NCI-H2029 (cell line): Measurements from ENCODE around the gene ACSF3.
"Not testable (repeated sequence)": the region's sequence is repeated elsewhere in the genome, so short reads cannot be mapped to it uniquely, and the experiment has no call there.

Source experiments
- DNase-seq: peaks from one replicate; lab custom pipeline; 2025; lab: John Stamatoyannopoulos, UW

ACSF3 gene

DNA sequence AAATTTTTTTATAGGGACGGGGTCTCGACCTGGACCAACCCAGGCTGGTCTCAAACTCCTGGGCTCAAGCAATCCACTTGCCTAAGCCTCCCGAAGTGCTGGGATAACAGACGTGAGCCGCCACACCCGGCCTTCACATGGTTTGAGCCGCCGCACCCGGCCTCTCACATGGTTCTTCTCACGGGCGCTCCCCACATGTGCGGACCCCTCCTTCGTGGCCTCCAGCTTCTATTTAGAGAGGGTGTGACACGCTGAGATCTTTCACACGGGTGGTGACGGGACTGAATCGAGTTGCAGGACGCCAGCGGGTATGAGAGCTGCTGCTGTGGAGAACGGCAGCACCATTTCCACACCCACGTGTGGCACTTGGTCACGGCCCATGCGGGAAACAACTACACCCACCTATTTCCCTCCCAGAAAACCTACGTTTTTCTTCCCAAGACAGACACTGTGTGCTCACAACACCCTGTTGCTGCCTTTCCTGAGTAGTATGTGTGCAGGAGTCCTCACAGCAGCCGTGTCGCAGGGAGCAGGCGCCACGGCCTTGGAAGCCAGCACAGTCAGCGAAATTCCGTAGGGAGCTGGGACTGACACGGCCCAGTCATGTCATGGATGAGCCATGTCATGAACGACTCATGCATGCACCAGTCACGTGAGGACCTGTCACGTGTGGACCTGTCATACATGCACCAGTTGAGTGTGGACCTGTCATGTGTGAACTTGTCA lies 20.1 kb upstream of the ACSF3 start:
- DNase-seq = no peak

DNA sequence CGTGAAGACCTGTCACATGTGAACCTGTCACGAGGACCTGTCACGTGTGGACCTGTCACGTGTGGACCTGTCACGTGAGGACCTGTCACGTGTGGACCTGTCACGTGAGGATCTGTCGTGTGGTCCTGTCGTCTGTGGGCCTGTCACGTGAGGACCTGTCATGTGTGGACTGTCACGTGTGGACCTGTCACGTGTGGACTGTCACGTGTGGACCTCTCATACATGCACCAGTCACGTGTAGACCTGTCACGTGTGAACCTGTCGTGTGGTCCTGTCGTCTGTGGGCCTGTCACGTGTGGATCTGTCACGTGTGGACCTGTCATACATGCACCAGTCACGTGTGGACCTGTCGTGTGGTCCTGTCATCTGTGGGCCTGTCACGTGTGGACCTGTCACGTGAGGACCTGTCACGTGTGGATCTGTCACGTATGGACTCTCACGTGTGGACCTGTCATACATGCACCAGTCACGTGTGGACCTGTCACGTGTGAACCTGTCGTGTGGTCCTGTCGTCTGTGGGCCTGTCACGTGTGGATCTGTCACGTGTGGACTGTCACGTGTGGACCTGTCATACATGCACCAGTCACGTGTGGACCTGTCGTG lies 19.5 kb upstream of the ACSF3 start:
- DNase-seq = not testable (repeated sequence)

DNA sequence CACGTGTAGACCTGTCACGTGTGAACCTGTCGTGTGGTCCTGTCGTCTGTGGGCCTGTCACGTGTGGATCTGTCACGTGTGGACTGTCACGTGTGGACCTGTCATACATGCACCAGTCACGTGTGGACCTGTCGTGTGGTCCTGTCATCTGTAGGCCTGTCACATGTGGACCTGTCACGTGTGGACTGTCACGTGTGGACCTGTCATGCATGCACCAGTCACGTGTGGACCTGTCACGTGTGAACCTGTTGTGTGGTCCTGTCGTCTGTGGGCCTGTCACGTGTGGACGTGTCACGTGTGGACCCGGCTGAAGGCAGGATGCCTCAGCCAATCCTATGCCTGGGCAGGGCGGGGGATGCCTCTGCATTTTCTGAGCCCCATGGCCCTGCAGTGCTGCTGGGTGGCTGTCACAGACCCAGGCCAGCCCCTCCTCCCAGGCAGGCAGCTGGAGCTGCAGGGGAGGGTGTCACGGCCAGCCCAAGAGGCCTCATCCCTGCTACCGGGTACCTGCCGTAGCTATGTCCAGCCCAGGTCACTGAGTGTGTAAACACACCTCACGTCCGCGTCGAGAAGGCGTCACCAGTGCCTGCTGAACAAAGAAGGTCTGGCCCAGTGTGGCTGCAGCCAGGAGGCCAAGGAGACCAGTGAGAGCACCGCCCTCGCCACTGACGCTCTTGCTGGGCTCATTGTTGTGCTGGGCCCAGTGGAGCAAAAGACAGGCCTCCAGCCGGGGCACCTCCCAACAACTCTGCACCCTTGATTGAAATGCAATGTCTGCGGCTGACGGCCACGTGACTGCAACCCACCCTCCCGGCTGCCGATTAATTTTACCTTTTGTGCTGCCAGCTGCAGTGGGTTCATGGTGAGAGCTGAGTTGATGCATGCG lies 18.6 kb upstream of the ACSF3 start:
- DNase-seq = no peak

DNA sequence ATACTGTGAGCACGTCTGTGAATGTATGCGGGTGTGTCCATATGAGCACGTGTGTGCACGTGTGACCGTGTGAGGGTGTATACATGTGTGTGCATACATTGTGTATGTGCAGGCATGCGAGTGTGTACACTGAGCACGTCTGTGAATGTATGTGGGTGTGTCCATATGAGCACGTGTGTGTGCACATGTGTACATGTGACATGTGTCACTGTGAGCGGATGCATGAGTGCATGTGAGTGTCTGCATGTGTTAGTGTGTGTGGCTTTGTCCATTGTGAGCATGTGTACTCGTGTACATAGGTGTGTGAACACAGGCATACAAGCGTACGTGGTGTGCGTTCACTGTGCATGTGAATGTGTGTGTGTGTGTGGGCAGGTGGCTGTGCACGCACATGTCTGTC lies 17.5 kb upstream of the ACSF3 start:
- DNase-seq = no peak

DNA sequence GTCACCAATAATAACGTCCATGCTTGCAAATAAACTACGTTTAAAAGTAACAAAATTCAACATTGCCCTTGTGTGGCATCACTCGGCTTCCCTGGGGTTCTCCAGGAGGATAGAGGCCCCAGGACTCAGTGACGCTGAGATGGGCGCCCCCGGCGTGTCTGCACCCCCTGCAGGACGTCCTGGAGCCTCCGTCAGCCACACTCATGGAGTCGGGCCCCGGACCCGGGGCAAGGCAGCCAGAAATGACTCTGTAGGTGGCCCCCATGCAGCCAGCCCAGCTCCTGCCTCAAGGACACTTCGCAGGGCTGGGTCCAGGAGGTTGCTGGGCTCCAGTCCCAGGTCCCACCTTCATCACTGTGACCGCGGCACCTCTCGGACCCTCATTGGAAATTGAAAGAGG lies 16.6 kb upstream of the ACSF3 start:
- no peak for DNase-seq

GRCh38 chr16:89078172-89078571 lies 15.5 kb upstream of the ACSF3 start:
- no peak for DNase-seq

DNA sequence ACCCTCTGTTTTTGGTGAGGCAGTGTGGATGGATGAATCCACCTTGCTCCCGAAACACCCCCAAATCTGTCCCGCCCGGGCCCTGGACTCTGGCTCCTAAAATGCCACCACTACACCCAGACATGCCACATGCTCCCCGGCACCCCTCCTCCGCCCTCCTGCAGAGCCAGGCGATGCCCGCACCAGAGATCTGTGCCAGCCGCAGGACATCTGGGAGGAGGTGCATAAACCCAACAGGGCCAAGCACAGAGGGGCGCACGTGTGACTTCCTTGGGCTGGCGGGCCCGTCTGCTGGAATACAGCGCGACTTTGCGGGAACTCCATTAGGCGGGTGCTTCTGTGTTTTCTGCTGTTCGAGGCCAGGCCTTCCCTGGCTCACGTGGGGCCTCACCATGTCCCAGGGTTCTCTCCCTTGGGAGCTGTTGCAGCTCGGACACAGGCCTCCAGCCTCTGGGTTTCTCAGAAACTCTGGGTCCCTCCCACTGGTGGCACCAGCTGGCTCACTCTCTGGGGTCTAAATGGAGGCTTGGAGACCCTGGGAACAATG lies 14.1 kb upstream of the ACSF3 start:
- DNase-seq = no peak

- no peak for DNase-seq
Measured at GRCh38 chr16:89080196-89080853, 13.3 kb upstream of the ACSF3 start.

- DNase-seq = no peak
Measured at GRCh38 chr16:89081556-89081955, 12.1 kb upstream of the ACSF3 start.

DNA sequence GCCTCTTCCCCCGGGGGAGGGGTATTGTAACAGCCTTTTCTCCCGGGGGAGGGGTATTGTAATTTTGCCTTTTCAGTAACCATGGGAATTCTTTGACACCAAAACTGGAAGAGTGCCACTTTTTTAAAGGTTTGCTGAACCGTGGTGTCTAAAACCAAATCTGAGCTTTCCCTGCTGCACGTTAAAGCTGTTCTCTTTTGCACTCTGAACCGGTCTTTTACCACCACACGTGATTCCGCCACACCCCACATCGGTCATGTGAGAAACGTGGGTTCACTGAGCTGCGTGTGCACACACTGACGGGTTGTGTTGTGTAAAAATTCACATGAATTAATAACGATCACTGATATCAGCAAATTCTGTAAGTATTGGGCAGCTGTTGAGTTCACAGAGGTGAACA lies 9.2 kb upstream of the ACSF3 start:
- DNase-seq = no peak

DNA sequence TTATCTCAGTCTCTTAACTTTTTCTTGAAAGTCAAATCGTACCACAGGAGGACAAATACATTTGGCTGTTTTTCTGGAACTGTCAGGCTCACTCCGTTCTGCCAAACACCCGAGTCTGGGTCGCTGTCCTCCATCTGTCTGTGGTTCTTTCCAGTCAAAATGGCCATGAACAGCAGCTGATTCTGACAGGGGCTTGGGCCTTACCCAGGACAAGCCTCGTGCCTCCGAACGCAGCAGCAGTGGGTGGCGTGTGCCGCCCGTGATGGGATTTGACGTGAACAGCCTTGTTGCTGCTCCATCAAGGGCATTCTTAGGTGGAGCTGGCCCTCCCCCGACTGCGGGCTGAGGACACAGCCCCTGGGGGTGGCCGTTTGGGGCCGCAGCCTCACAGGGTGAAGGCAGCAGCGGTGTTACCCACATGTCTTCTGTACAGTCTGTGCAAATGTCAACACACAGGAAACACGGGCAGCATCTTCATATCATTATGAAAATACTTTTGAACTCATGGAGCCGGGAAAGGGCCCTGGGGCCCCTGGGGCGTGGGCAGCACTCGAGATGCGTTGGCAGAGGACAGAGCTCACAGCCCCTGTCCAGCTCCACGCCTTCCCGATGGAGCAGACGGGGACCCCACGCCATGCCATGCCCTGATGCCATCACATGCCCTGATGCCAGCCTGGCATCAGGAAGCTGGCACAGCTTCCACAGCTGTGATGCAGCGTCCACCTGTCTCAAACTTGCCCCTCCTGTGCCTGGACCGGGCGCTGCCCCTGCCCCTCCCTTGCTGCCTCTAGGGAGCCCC lies 8.6 kb upstream of the ACSF3 start:
- no peak for DNase-seq

GRCh38 chr16:89085755-89086154 lies 7.9 kb upstream of the ACSF3 start:
- DNase-seq = no peak

- DNase-seq = no peak
Measured at GRCh38 chr16:89087922-89088497, 5.6 kb upstream of the ACSF3 start.

GRCh38 chr16:89089120-89089519 lies 4.5 kb upstream of the ACSF3 start:
- no peak for DNase-seq

GRCh38 chr16:89090182-89090630 lies 3.4 kb upstream of the ACSF3 start:
- DNase-seq = peak; percentile 56

DNA sequence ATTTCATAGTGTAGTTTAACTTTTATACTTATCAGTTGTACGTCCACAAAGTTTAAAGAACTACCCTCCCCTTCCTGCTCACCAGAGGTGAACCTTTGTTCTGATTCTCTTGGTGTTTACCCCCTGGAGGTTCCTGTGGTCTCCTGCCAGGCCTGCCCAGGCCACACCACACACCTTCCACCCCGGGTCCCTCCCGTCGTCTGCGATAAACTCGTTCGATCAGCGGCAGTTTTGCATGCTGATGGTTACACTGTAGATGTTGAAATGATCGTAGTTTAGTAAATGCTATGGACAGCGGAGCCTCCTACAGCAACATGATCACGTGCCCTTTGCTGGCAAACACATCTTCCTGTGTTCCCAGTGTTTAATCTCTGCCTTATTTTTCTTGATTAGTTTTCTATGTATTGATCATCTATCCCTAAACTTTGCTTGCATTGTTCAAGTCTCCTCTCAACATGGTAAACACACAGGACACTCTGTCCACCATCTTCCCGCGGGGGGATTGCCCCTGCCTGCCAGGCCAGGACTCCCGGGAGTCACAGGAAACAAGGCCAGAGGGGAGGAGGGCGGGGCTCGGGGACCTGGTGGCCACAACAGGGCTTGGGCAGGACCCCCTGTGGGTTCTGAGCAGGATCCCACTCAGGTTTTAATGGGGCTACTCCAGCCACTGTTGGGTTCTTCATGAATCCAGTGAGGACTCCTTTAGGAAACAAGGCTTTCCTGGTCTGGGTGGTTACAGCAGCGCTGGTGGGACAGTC lies 2.8 kb upstream of the ACSF3 start:
- no peak for DNase-seq

- DNase-seq = no peak
Measured at GRCh38 chr16:89092013-89092412, 1.6 kb upstream of the ACSF3 start.

DNA sequence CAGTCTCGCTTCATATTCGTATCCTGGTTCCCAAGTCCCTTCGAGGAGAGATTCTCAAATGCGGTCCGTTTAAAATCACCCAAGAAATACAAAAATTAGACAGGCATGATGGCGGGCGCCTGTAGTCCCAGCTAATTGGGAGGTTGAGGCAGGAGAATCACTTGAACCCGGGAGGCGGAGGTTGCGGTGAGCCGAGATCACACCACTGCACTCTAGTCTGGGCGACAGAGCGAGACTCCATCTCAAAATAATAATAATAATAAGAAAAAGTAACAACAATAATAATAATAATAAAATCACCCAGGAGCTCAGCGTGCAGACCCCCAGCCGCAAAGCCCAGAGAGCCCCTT lies 425 bp upstream of the ACSF3 start:
- DNase-seq = not testable (repeated sequence)

DNA sequence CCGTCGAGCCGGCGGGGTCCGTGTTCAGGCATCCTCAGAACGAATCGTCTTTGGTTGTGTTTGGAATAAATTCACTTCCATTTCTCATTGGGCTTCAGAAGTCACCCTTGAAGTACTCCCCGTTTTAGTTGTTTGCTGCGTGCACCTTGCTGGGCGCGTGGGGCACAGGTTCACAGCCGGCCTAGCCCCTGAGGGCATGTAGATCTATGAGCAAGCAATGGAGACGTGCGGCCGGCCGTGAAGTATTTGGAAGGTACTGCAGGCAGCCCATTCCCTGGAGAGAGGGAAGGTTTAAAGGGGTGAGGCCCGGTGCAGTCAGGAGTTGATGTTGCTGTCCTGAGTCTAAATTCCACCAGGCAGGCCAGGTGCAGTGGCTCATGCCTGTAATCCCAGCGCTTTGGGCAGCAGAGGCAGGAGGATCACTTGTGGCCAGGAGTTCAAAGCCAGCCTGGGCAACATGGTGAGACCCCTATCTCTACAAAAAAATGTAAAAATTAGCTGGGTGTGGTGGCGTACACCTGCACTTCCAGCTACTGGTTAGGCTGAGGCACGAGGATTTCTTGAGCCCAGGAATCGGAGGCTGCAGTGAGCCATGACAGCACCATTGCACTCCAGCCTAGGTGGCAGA lies 714 bp downstream of the ACSF3 start:
- DNase-seq = no peak

GRCh38 chr16:89094880-89095258 lies 1.2 kb downstream of the ACSF3 start:
- no peak for DNase-seq
